Activated CD4-positive, alpha-beta T cell treated with anti-CD3 and anti-CD28 coated beads, Interleukin-10, Interleukin-2, amounts not matched to agents 100 ng/mL and 50 ng/mL, durations not matched to agents 16 hours and 8 hours (primary cell): Measurements from ENCODE around the gene PTTG1IP.
"Not testable (repeated sequence)": the region's sequence is repeated elsewhere in the genome, so short reads cannot be mapped to it uniquely, and the experiment has no call there.

Experiments used
- DNase-seq: peaks from one replicate; pipeline ENCODE4 v3.0.0-alpha.2; 2020

Gene PTTG1IP

GRCh38 chr21:44879238-44879637 is 5.7 kb upstream of the PTTG1IP start:
- DNase-seq, result not testable (repeated sequence)

DNA sequence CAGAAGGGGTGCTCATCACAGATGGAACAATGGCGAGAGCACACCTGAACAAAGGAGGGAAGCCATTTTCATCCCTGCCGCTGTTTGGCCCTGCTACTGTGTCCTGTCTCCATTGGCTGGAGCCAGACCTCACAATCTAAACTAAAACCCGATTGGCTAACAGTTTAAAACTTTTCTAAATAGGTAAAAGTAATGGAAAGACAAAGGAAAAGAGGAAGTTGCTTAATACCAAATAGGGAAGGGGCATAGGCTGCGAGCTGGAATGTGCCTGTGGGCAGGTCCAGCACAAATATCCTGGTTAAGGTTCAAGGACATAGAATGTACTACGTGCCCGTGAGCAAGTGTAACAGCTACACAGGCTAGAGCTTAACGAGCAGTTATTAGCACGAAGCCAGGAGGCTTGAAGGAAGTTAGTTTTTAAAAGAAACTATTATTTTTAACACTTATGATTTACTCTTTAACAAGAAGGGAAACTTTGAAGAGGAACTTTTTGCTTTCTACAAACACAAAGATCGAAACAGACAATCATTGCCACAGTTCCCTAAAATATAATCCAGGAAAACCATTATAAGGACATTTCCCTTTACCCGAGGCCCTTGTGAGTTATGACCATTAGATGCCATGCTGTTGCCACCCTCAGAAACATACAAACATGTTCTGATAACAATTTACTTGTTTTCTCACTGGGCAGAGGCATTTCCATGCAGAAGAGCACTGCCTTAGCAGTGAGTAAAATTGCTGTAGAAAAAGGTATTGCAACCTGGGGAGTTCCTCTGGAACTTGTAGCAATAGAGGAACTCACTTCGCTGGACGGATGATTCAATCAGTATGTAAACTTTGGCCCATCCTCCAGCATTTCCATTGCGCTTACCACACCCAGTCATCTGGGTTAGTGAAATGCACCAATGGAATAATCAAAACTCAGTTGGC is 4.8 kb upstream of the PTTG1IP start:
- DNase-seq, result no peak

- DNase-seq, result no peak
These were observed 3.5 kb upstream of the PTTG1IP start for GRCh38 chr21:44876849-44877575.

DNA sequence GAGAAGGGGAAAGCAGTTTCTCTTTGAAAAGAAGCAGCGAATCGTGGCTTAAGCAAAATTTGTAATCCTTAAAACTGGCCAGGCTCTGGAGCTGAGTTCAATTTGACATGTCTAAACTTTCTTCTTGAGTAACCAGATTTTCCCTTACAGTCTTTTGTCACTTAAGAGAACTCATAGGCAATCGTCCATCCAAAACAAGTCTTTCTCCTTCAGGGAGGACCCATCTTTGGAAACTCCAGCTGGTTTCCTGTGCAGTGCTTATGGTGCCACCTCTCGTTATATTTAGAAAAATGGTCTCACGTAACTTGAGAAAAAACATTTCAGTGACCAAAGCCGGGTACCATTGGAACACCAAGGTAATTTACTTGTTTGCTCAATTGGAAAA is 1.8 kb upstream of the PTTG1IP start:
- DNase-seq, result peak; percentile 53

DNA sequence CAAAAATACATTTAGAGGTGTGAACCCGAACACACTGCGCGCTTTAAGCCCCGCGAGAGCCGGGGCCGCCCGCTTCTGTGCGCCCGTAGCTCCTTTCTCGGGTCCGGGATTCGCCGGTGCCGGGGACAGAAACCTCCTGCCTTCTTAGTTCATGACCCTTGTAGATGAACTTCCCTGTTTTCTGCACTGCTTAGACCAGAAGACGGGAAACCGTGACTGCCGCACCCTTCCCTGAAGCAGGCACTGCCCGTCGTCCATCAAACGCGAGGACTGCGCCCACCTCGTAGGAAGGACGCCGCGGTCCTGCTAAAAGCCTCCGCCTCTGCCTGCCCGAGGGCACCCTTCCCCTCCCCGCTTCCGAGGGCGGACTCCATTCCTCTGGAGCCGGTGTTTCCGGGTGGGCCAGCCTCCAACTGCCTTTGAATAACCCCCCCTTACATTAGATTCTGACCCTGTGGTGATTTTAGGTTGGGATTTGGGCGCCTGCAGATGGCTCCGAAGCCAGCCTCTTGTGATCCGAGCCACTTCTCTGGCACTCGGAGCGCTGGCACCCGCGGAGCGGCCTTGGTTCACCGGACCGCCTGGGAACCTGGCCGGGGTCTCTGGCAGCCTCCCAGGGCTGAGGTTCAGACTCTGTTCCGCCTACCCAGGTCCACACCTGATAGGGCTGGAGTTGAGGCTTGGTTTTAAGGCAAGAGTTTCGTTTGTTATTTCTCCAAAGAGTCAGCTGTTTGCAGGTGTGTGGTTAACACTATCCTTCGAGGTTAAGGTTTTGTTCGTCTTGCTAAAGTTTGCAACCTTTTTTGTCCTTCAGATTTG is 1.2 kb upstream of the PTTG1IP start:
- peak; percentile 40 for DNase-seq

GRCh38 chr21:44874240-44874496 is 678 bp upstream of the PTTG1IP start:
- DNase-seq, result no peak

DNA sequence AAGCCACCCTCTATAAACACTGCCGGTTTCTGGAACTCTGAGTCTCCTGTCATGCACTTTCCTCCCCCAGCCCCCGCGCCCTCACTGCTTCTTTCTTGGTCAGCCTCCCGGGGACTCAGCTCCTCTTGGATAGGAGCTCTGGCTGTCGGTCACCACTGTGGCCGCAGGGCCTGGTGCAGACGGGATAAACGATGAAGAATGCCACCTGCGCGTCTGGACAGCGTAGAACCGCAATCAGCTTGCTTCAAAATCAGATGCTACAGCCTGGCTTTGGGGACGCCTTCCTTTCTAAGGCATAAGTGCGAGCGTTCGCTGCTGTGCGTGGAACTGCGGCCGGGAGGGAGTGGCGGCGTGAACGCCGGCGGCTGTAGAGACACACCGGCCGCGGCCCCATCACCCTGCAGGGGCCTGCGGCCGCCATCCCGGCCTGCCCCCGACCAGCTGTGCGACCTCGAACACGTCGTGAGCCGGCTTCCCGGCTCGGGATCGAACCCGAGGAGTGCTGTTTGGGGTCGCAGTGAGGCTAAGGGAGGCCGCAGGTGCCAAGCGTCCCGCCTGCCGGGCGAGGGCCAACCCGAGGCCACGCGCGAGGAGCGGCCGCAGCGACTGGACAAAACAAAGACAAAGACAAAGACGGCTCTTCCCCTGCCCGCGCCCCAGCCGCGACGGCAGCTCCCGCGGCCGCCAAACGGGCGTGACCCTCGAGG is 688 bp downstream of the PTTG1IP start:
- DNase-seq, result no peak

DNA sequence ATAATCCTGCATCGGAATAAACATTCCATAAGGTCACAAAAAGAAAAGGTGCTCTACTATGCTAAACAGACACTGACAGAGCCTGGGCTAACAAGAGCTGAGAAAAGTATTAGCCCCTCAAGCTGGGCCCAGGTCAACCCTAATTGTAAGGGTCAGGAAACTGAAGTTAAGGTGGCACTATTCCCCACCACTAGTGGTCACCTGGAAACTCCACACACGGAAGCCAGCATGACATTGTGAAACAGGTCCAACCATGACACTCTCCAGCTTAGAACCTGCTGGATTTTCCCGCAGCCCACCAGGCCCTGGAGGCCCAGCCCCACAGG is 1.2 kb downstream of the PTTG1IP start:
- peak; percentile 24 for DNase-seq

- peak; percentile 28 for DNase-seq
These were observed 1.8 kb downstream of the PTTG1IP start for GRCh38 chr21:44871576-44872269.

GRCh38 chr21:44870748-44871495 is 2.6 kb downstream of the PTTG1IP start:
- peak; percentile 30 for DNase-seq

- DNase-seq, result no peak
These were observed 3.4 kb downstream of the PTTG1IP start for GRCh38 chr21:44869781-44870747.

DNA sequence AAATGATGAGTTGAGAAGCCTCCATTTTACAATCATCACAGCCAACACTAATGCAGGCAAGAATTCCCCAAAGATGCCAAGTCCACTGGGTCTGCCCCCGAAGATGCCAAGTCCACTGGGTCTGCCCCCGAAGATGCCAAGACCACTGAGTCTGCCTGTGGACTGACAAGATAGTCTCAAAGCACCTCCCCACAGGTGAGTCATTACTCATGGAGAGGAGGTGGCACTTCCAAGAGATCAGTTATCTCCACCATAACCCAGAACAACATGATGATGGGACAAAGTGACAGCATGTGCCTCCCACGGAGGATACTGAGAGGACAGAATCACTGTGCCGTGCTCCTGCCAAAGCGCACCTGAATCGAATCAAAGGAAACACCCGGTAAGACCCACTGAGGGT is 4.8 kb downstream of the PTTG1IP start:
- no peak for DNase-seq

GRCh38 chr21:44867999-44868700 is 5.3 kb downstream of the PTTG1IP start:
- DNase-seq, result peak; percentile 73

DNA sequence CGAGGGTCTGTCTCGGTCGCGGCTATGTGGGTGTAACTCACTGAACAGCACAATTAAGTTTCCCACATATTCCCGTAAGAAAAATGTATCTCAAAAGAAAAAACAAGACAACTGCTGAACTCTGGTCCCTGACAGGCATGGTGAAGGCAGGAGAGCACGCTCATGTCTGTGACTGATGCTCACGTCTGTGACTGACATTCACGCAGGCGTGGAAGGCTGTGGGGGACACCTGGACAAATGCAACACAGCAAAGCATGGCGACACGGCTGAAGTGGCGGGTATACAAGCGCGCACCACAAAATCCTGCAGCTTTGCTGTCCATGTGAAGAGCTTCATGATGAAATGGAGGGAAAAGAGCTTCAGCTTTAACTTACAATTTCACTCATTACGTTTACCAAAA is 6.0 kb downstream of the PTTG1IP start:
- no peak for DNase-seq

DNA sequence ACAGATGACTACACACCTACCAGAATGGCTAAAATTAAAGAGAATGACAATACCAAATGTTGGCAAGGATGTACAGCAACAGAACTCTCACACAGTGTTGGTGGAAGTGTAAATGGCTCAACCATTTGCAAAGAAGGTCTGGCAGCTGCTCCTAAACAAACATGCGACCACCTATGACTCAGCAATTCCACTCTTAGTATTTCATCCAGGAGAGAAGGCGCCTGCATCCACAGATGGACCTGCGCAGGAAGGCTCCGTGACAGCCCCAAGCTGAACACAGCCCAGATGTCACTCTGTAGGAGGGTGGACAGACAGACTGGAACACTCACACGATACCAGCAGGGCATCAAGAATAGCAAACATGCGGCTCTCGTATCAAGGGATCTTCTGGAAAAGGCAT is 6.7 kb downstream of the PTTG1IP start:
- DNase-seq, result no peak

DNA sequence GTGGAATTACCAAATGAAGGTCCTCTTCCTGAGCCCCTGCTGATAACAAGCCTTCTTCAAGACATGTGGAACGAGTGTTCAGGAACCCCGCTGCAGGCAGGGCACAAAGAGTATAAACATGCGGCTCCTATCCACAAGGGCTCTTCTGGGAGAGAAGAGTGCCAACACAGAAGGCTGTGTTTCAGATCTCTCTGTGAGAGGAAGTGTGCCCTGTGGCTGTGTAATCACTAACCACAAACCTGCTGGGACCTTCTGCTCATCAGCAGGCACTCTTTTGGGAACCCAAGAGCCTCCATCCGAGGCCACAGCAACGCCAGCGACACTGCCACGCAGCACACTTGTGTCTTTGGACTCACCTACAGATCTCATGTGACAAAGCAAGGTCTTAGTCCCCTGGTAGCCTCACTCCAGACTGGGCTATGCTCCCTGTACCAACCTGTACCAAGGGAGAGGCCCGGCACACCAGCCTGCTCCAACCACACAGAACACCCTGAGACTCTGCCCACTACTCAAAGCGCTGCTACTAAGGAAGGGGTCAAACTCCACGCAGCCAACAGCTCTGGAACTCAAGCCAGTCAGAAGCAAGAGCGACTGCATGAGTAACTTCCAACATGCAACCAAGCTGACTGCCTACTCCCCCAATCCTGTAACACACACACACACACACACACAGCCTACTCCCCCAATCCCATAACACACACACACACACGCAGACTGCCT is 7.8 kb downstream of the PTTG1IP start:
- DNase-seq, result peak; percentile 64

GRCh38 chr21:44862869-44863685 is 10.4 kb downstream of the PTTG1IP start:
- no peak for DNase-seq

DNA sequence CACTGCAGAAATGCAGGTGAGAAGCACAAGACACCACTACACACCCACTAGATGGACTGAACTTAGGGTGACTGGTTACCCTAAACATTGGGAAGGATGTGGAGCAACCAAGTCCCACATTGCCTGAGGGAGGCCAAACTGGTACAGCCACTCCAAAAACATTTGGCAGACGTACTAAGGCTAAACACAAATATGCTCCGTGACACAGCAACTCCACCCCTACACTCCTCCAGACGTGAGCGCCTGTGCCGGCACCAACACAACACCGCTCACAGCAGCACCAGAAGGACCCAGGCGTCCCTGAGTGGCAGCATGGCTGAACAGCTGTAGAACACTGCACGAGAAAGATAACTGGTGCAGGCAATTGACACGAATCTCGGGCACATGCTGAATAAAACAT is 14.7 kb downstream of the PTTG1IP start:
- DNase-seq, result no peak
